Activated naive CD4-positive, alpha-beta T cell treated with anti-CD3 and anti-CD28 coated beads, Interleukin-2, amount 10 ng/mL, durations not matched to agents 7 days and 5 days (primary cell): ENCODE data around the gene HSF5.

Experiments used
- CTCF ChIA-PET: fragments of 350-600 bp; sonication (Branson Sonifier 250); formaldehyde crosslinking; loops from one replicate; lab custom pipeline; 2021; ENCODE audit warnings: antibody characterized with exemption; lab: Charles Lee
- DNase-seq: peaks from one replicate; pipeline ENCODE4 v3.0.0-alpha.2; 2020
- H3K27ac Mint-ChIP-seq: one replicate; pipeline ENCODE4 v1.8.0; 2021; ENCODE audit warnings: mild to moderate bottlenecking, moderate library complexity, mixed read lengths
- H3K27me3 Mint-ChIP-seq: one replicate; pipeline ENCODE4 v1.8.0; 2021; ENCODE audit warnings: mild to moderate bottlenecking, mixed read lengths
- H3K36me3 Mint-ChIP-seq: one replicate; pipeline ENCODE4 v1.8.0; 2021; ENCODE audit warnings: mixed read lengths
- H3K4me1 Mint-ChIP-seq: one replicate; pipeline ENCODE4 v1.8.0; 2021; ENCODE audit warnings: mixed read lengths
- H3K4me3 Mint-ChIP-seq: one replicate; pipeline ENCODE4 v1.8.0; 2021; ENCODE audit warnings: mild to moderate bottlenecking, moderate library complexity, mixed read lengths
- H3K9me3 Mint-ChIP-seq: one replicate; pipeline ENCODE4 v1.8.0; 2021; ENCODE audit warnings: mixed read lengths

Gene HSF5, protein sequence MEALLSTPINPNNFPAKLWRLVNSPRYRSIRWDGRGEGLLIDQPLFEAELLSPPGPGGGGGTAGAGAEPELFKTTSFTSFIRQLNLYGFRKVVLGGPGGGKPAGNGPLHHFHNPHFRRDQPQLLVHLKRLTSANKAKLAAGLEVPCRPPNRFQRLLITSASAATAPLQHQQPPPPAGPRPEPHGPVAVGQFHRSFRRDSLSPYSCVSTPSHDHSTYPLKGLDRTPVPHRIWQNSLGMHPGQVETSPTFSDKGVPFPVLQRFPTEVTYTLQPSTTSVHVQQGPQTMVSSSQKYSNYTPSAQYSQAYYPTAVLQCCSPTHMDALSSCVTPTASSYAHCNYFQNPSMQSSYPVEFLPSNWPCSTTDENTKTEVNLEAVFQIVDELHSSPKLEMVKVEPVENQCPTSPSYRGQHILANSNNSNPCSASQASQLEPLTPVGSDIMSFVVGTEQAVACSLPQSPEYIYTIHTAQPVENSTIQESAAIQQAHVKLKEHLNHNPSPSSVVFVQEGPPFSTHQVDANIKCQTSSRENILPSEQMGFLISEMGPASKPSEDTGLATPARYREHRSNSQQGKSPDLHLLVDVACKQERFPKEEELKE

GRCh38 chr17:58487589-58488427 is at the start of gene HSF5:
TSS of gene HSF5 (minus strand) at chr17:58488408. CDS start at chr17:58488274, 134 bp downstream.
- H3K36me3 Mint-ChIP-seq: peaks cover 36% of the 10 kb centered on the region
- H3K4me3 Mint-ChIP-seq: no peak within 1 kb of the TSS
- peak; percentile 79 for DNase-seq
- no peaks in the 10 kb centered on the region for H3K9me3 Mint-ChIP-seq
- H3K27me3 Mint-ChIP-seq: no peaks in the 10 kb centered on the region
- peaks cover 7% of the 10 kb centered on the region for H3K4me1 Mint-ChIP-seq
- CTCF ChIA-PET: interaction anchor here (0.9 to 1.6 kb wide), 4 partner anchors 9 to 238 kb away, joined by 3 to 5 read pairs (median 4); partner anchors contain the start of gene MPO
- H3K27ac Mint-ChIP-seq: peak within 1 kb of the TSS; percentile 24

GRCh38 chr17:58537266-58537665 is 49.1 kb upstream of the HSF5 start:
- Mint-ChIP-seq H3K4me3 (no peak overlapping the region), H3K27ac (no peak overlapping the region), H3K36me3 (no peaks in the 10 kb centered on the region), H3K9me3 (no peaks in the 10 kb centered on the region), H3K27me3 (peaks cover 83% of the 10 kb centered on the region), H3K4me1 (peaks cover 2% of the 10 kb centered on the region)
- CTCF ChIA-PET: interaction anchor here (1.6 kb wide), 1 partner anchor 10 kb away, joined by 4 read pairs; no protein-coding TSS in a partner anchor
- no peak for DNase-seq

- H3K36me3 Mint-ChIP-seq: no peaks in the 10 kb centered on the region
- H3K27me3 Mint-ChIP-seq: peaks cover 80% of the 10 kb centered on the region
- no peak for DNase-seq
- no peaks in the 10 kb centered on the region for H3K9me3 Mint-ChIP-seq
- H3K27ac Mint-ChIP-seq: no peak overlapping the region
- no peak overlapping the region for H3K4me3 Mint-ChIP-seq
- H3K4me1 Mint-ChIP-seq: peaks cover 4% of the 10 kb centered on the region
- CTCF ChIA-PET: interaction anchor here (1.6 kb wide), 1 partner anchor 9 kb away, joined by 4 read pairs; no protein-coding TSS in a partner anchor
Measured at GRCh38 chr17:58536542-58536941, 48.3 kb upstream of the HSF5 start.

DNA sequence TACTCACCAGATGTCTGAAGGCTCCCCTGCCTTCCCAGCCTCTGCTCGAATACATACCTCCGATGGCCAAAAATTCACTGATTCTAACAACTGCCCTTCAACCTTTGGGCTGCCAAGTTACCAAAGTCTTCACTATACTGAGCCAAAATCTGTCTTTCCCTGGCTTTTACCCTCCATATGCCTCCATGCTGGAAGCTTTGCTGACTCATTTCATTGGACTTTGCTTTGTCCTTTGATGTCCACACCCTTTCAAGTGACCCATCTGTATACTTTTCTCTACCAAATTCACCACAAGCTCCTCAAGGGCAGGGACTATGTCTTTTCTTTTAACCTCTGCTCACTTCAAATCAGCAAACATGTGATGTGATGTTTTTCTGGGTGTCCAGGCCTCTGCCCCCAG is 47.2 kb upstream of the HSF5 start:
- Mint-ChIP-seq H3K36me3 (no peaks in the 10 kb centered on the region), H3K9me3 (no peaks in the 10 kb centered on the region), H3K4me3 (no peak overlapping the region), H3K27me3 (peaks cover 84% of the 10 kb centered on the region), H3K4me1 (peaks cover 4% of the 10 kb centered on the region), H3K27ac (no peak overlapping the region)
- DNase-seq: no peak
- CTCF ChIA-PET: interaction anchor here (1.6 kb wide), 1 partner anchor 8 kb away, joined by 4 read pairs; no protein-coding TSS in a partner anchor

- CTCF ChIA-PET: no interaction called here
Measured at GRCh38 chr17:58534901-58535421, 46.8 kb upstream of the HSF5 start.

GRCh38 chr17:58534331-58534730 is 46.1 kb upstream of the HSF5 start:
- no peaks in the 10 kb centered on the region for H3K36me3 Mint-ChIP-seq
- no peaks in the 10 kb centered on the region for H3K9me3 Mint-ChIP-seq
- CTCF ChIA-PET: interaction anchor here (0.6 to 1.0 kb wide), 2 partner anchors 9 to 1176 kb away, joined by 3 read pairs; a partner anchor contains a TSS
- no peak overlapping the region for H3K27ac Mint-ChIP-seq
- no peak for DNase-seq
- H3K27me3 Mint-ChIP-seq: peaks cover 89% of the 10 kb centered on the region
- no peak overlapping the region for H3K4me3 Mint-ChIP-seq
- H3K4me1 Mint-ChIP-seq: peaks cover 4% of the 10 kb centered on the region

More at GRCh38 chr17:58534901-58535421, 46.8 kb upstream of the HSF5 start:
- Mint-ChIP-seq H3K4me1 (peaks cover 4% of the 10 kb centered on the region), H3K36me3 (no peaks in the 10 kb centered on the region), H3K27me3 (peaks cover 84% of the 10 kb centered on the region), H3K4me3 (no peak overlapping the region), H3K9me3 (no peaks in the 10 kb centered on the region), H3K27ac (no peak overlapping the region)
- no peak for DNase-seq

- H3K4me3 Mint-ChIP-seq: no peak overlapping the region
- no peak for DNase-seq
- peaks cover 4% of the 10 kb centered on the region for H3K4me1 Mint-ChIP-seq
- CTCF ChIA-PET: interaction anchor here (1.0 kb wide), 1 partner anchor 10 kb away, joined by 3 read pairs; a partner anchor contains a TSS
- H3K36me3 Mint-ChIP-seq: no peaks in the 10 kb centered on the region
- no peaks in the 10 kb centered on the region for H3K9me3 Mint-ChIP-seq
- peaks cover 89% of the 10 kb centered on the region for H3K27me3 Mint-ChIP-seq
- no peak overlapping the region for H3K27ac Mint-ChIP-seq
Measured at GRCh38 chr17:58533616-58534188, 45.5 kb upstream of the HSF5 start.

- no peak for DNase-seq
- H3K9me3 Mint-ChIP-seq: no peaks in the 10 kb centered on the region
- peaks cover 5% of the 10 kb centered on the region for H3K4me1 Mint-ChIP-seq
- CTCF ChIA-PET: no interaction called here
- peaks cover 85% of the 10 kb centered on the region for H3K27me3 Mint-ChIP-seq
- H3K4me3 Mint-ChIP-seq: no peak overlapping the region
- no peak overlapping the region for H3K27ac Mint-ChIP-seq
- no peaks in the 10 kb centered on the region for H3K36me3 Mint-ChIP-seq
Measured at GRCh38 chr17:58532555-58532951, 44.3 kb upstream of the HSF5 start.

DNA sequence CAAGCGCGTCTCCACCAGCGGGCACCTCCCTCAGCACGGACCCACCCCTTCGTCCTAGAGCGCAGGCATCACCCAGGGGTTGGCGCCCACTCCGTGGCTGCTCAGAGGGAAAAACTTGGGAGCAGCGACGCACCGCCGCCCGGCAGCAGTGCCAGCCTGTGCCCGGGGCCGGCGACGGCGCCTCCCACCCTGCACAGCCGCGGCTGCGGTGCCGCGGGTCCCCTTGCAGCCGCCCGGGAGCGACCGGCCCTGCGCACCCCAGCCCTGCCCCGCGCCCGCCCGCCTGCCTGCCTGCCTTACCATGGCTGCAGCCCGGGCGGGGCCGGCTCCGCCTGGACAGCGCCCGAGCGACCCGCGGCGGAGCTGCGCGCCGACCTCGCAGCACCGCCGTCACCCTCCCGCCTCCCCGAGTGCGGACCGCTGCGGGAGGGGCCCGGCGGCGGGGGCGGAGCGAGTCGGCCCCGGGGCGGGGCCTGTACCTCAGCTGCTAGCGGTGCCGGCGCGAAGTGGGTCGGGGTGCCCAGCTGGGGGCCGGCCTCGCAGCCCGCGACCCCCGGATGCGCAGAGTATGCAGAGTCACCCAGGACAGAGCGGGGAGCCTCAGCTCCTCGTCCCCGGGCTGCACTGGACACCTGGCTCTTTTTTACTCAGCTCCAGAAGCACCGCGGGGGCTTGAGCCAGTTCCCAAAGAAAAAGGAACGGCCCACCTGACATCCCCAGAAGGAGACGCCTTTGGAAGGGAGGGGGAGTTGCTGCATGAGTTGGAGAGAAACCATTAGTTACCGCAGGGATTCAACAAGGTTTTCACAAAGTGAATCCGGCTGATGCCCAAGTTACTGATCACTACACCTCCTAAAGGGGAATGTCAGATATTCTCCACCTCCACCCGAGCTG is 43.7 kb upstream of the HSF5 start:
- CTCF ChIA-PET: no interaction called here
- Mint-ChIP-seq H3K36me3 (no peaks in the 10 kb centered on the region), H3K27ac (no peak overlapping the region), H3K4me3 (peak overlapping the region; percentile 54), H3K9me3 (no peaks in the 10 kb centered on the region), H3K27me3 (peaks cover 87% of the 10 kb centered on the region), H3K4me1 (peaks cover 11% of the 10 kb centered on the region)
- peak; percentile 79 for DNase-seq

GRCh38 chr17:58531122-58531521 is 42.9 kb upstream of the HSF5 start:
- no peak for DNase-seq
- peaks cover 17% of the 10 kb centered on the region for H3K4me1 Mint-ChIP-seq
- H3K4me3 Mint-ChIP-seq: peak overlapping the region; percentile 32
- peaks cover 82% of the 10 kb centered on the region for H3K27me3 Mint-ChIP-seq
- CTCF ChIA-PET: no interaction called here
- no peaks in the 10 kb centered on the region for H3K9me3 Mint-ChIP-seq
- no peak overlapping the region for H3K27ac Mint-ChIP-seq
- no peaks in the 10 kb centered on the region for H3K36me3 Mint-ChIP-seq

DNA sequence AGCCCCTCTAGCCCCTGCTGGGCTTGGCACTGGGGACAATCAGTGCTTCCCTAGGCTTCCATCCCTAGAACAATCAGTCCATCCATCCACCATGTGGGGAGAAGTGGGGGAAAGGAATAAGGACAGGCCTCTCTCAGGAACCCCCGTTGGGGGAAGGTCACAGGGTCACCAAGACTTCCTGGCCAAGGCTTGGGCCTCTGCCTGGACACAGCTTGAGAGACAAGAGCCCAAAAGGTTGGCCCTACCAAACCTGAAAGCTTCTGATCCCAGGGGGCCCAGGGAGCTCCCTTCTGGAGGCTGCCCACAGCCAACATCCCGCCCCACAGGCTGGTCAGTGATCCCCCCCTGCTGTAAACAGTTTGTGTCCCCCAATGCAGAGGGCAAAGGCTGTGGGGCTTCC is 42.4 kb upstream of the HSF5 start:
- CTCF ChIA-PET: no interaction called here
- no peak for DNase-seq
- peaks cover 17% of the 10 kb centered on the region for H3K4me1 Mint-ChIP-seq
- H3K9me3 Mint-ChIP-seq: no peaks in the 10 kb centered on the region
- H3K36me3 Mint-ChIP-seq: no peaks in the 10 kb centered on the region
- peak overlapping the region; percentile 32 for H3K4me3 Mint-ChIP-seq
- H3K27me3 Mint-ChIP-seq: peaks cover 78% of the 10 kb centered on the region
- no peak overlapping the region for H3K27ac Mint-ChIP-seq

GRCh38 chr17:58529275-58529674 is 41.1 kb upstream of the HSF5 start:
- H3K4me1 Mint-ChIP-seq: peaks cover 17% of the 10 kb centered on the region
- CTCF ChIA-PET: interaction anchor here (2.3 kb wide), 1 partner anchor 10 kb away, joined by 15 read pairs; no protein-coding TSS in a partner anchor
- no peak overlapping the region for H3K27ac Mint-ChIP-seq
- no peak overlapping the region for H3K4me3 Mint-ChIP-seq
- H3K36me3 Mint-ChIP-seq: no peaks in the 10 kb centered on the region
- H3K27me3 Mint-ChIP-seq: peaks cover 66% of the 10 kb centered on the region
- no peaks in the 10 kb centered on the region for H3K9me3 Mint-ChIP-seq
- no peak for DNase-seq
